ENCODE measurements around the gene DGKD.

DNA sequence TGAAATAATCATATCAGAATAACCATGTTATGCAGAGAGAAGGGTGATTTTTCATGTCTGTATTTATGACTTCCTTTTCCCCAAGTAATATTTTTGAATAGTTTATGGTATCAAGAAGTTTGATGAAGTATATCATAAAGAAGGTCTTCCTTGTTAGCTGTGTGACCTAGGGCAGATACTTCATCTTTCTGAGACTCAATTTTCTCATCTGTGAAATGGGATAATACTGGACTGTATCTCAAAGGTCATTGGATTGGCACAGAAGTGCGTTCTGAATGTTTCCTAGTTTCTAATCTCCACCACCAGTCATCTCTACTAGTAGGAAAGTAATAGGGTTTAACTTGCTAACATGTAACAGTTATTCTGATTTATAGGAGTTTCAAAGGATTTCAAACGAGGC is 52.6 kb downstream of the DGKD start:
- TF ChIP-seq, protein P1, sequence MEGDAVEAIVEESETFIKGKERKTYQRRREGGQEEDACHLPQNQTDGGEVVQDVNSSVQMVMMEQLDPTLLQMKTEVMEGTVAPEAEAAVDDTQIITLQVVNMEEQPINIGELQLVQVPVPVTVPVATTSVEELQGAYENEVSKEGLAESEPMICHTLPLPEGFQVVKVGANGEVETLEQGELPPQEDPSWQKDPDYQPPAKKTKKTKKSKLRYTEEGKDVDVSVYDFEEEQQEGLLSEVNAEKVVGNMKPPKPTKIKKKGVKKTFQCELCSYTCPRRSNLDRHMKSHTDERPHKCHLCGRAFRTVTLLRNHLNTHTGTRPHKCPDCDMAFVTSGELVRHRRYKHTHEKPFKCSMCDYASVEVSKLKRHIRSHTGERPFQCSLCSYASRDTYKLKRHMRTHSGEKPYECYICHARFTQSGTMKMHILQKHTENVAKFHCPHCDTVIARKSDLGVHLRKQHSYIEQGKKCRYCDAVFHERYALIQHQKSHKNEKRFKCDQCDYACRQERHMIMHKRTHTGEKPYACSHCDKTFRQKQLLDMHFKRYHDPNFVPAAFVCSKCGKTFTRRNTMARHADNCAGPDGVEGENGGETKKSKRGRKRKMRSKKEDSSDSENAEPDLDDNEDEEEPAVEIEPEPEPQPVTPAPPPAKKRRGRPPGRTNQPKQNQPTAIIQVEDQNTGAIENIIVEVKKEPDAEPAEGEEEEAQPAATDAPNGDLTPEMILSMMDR (conservative IDR thresholded peaks at IDR 0.05; ENCODE audit: low read length) = no peak
- TF ChIP-seq EZH2phosphoT487 (IDR thresholded peaks at IDR 0.05; ENCODE audit: borderline replicate concordance) = no peak

All from Loucy (cell line).